Right atrium auricular region (tissue), 2 donors: ENCODE data around the gene RAD51B. TPM values are rescaled to one million over a fixed set of nuclear protein-coding genes. Genes with fewer than 3 reads are reported as not detected.

Experiments
- DNase-seq: peaks from one replicate; pipeline ENCODE4 v3.0.0-alpha.2; 2019; ENCODE audit warnings: low spot score
- H3K27ac ChIP-seq, 2 donors: fragments of 200-600 bp; sonication (generic); 1 replicate in 1 of 2; 2 replicates in 1 of 2; pipeline ENCODE4 v1.5.1; 2016 to 2019
- H3K27me3 ChIP-seq, 2 donors: fragments of 200-600 bp; sonication (generic); one replicate each; pipeline versions ENCODE4 v1.5.1 to v1.6.0; 2017 to 2019
- H3K36me3 ChIP-seq: fragments of 200-600 bp; sonication (generic); one replicate; pipeline ENCODE4 v1.5.1; 2016
- H3K4me1 ChIP-seq, 2 donors: fragments of 200-600 bp; sonication (generic); one replicate each; pipeline versions ENCODE4 v1.5.1 to v1.6.0; 2017 to 2019
- H3K4me3 ChIP-seq, 2 donors: fragments of 200-600 bp; sonication (generic); 1 replicate in 1 of 2; 2 replicates in 1 of 2; pipeline ENCODE4 v1.5.1; 2017 to 2019; ENCODE audit warnings: mild to moderate bottlenecking in 1 of 2, moderate library complexity in 1 of 2
- H3K9me3 ChIP-seq, 2 donors: fragments of 200-600 bp; sonication (generic); one replicate each; pipeline ENCODE4 v1.5.1; 2019
- total RNA-seq, 2 donors: library from RNA; depleted of rRNA; stranded (reverse); fragments of >200 nt; gene quantifications; one replicate each; pipeline ENCODE4 v1.1.0, GENCODE V29; 2016
- TF ChIP-seq, protein P1 (sequence below), 2 donors: fragments of 200-600 bp; sonication (generic); IDR thresholded peaks; one replicate each; pipeline ENCODE4 v1.5.1; 2019; ENCODE audit warnings: antibody characterized with exemption in 2 of 2

Gene RAD51B
- total RNA-seq, 2 donors from 2014 or later, result 1.2 to 1.5 TPM

DNA sequence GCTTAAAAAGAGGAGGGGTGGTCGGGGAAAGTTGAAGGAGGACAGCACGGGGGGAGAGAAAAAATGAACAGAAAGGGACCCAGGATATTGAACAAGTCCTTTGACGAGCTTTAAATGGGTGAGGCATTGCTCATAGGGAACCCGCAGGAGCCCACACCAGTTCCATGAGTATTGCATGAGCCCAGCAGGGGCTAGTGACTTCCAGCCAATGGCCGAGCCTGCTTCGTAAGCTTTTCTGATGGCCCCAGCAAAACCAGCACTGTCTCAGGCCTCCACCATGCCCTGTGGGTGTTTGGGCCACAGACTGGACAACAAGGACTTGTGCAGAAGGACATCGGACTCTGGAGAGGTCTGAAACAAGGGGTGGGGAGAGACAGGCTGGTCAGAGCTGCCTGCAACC is 863.7 kb downstream of the RAD51B start:
- H3K4me3 ChIP-seq, result no peak overlapping the region
- no peaks in the 10 kb centered on the region for H3K27me3 ChIP-seq
- TF ChIP-seq, protein P1, sequence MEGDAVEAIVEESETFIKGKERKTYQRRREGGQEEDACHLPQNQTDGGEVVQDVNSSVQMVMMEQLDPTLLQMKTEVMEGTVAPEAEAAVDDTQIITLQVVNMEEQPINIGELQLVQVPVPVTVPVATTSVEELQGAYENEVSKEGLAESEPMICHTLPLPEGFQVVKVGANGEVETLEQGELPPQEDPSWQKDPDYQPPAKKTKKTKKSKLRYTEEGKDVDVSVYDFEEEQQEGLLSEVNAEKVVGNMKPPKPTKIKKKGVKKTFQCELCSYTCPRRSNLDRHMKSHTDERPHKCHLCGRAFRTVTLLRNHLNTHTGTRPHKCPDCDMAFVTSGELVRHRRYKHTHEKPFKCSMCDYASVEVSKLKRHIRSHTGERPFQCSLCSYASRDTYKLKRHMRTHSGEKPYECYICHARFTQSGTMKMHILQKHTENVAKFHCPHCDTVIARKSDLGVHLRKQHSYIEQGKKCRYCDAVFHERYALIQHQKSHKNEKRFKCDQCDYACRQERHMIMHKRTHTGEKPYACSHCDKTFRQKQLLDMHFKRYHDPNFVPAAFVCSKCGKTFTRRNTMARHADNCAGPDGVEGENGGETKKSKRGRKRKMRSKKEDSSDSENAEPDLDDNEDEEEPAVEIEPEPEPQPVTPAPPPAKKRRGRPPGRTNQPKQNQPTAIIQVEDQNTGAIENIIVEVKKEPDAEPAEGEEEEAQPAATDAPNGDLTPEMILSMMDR (IDR thresholded peaks at IDR 0.05), result no peak
- no peaks in the 10 kb centered on the region for H3K36me3 ChIP-seq
- H3K4me1 ChIP-seq, result peaks cover 0 to 44% of the 10 kb centered on the region in 2 donors
- H3K9me3 ChIP-seq, result no peaks in the 10 kb centered on the region
- H3K27ac ChIP-seq, result peak overlapping the region; percentile 65 to 79
- no peak for DNase-seq

DNA sequence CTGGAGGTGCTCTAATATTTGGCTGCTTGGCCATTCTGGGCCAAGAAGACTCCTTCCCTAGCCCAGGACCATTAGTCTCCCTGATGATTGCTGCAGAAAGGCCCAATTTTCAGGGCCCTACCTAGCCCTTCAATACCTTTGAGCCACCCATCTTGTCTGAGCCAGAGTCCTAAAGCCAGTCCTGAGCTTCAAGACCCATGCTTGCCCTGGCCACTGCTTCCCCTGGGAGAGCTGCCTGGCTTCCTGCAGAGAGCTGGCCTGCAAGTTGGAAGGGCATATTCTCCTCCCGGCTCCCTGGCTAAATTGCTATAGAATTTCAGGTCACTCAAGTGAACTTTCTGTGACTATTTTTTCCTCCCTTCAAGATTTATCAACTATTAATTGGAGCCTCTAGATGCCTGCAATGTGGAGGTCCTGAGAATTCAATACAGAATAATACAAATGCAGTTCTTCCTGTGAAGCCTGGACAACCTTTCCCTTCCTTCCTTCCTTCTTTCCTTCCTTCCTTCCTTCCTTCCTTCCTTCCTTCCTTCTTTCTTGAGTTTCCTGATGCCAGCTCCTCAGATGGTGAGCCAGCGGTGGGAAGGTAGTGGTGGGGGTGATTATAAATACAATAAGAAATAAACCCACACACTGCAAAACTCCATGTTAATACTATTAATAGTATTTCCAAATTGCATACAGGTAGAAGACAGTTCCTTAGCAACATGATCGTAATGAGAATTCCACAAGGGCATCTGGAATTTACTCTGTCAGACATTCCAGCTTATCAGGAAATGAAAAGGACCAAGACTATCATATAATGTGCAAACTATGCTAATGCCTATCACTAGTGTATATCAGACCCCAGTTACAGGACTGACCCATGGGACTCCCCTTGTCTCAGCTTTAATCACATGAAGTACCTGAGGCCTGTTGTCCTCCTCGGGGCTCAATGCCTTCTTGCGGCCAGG is 865.2 kb downstream of the RAD51B start:
- Histone ChIP-seq H3K4me1 (peaks cover 0 to 55% of the 10 kb centered on the region in 2 donors), H3K36me3 (no peaks in the 10 kb centered on the region), H3K27ac (peak overlapping the region; percentile 65 to 79), H3K9me3 (no peaks in the 10 kb centered on the region), H3K4me3 (no peak overlapping the region), H3K27me3 (no peaks in the 10 kb centered on the region)
- TF ChIP-seq, protein P1 (IDR thresholded peaks at IDR 0.05), result no peak
- no peak for DNase-seq

DNA sequence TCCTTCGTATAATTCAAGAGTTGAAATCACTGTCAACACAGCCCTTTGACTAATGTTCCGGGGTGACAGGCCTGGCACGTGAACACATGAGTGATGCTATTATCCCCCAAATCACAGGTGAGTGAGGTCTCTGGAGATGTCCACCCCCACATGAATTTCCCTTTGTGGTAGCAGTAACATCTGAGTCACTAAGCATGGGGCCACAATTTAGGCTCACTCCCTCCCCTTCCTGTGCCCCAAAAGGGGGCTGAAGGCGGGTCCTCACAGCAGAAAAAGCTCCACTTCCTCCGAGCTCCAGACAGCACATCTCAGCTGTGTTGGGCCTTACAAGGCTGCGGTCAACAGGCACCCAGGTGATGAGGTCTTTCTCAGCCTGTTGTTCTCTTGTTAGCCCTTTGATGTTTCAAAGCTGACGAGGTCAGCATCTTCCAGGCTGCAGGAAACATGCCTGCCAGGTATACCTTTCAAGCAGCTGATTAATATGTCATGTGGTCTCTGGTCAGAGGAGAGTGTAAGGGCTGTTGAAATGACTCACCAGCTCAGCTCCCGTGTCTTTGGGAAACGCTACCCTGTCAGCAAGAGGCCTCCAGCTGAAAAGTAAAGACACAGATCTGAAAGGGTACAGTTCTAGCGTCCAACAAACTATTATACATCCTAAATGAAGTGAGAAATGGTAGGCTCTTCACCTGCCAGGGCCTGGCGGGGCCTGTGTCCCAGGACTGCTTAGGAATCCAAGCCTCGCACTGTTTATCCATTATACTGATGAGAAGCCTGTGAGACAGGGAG is 866.0 kb downstream of the RAD51B start:
- Histone ChIP-seq H3K27me3 (no peaks in the 10 kb centered on the region), H3K4me1 (peaks cover 0 to 52% of the 10 kb centered on the region in 2 donors), H3K27ac (no peak overlapping the region), H3K36me3 (no peaks in the 10 kb centered on the region), H3K9me3 (no peaks in the 10 kb centered on the region), H3K4me3 (no peak overlapping the region)
- DNase-seq, result no peak
- TF ChIP-seq, protein P1 (IDR thresholded peaks at IDR 0.05), result no peak

DNA sequence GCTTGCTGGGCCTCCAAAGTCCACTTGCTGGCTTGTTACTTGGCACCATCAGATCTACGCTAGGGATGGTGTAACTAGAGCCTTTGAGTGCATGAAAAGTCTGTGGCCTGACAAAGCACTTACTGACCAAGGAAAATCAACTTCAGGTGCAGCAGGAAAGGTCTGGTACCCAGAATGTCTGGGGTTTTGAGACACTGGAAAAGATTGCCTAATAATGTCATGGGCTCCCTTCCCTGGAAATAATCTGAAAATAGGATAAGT is 866.6 kb downstream of the RAD51B start:
- H3K27ac ChIP-seq, result no peak overlapping the region
- H3K4me1 ChIP-seq, result peaks cover 0 to 47% of the 10 kb centered on the region in 2 donors

DNA sequence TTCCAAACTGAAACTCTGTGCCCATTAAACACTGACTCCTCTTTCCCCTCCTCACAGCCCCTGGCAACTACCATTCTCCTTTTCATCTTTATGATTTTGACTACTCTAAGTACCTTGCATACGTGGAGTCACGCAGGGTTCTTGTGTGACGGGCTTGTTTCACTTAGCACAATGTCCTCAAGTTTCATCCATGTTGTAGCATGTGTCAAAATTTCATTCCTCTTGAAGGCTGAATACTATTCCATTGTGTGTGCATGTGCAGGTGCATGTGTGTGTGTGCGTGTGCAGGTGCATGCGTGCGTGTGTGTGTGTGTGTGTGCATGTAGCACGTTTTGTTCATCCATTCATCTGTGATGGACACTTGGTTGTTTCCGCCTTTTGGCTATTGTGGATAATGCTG is 867.1 kb downstream of the RAD51B start:
- Histone ChIP-seq H3K4me3 (no peak overlapping the region), H3K36me3 (no peaks in the 10 kb centered on the region), H3K4me1 (peaks cover 0 to 41% of the 10 kb centered on the region in 2 donors), H3K9me3 (no peaks in the 10 kb centered on the region), H3K27me3 (no peaks in the 10 kb centered on the region), H3K27ac (no peak overlapping the region)
- TF ChIP-seq, protein P1 (IDR thresholded peaks at IDR 0.05), result no peak
- no peak for DNase-seq

More for the DNA sequence above, 866.6 kb downstream of the RAD51B start:
- Histone ChIP-seq H3K36me3 (no peaks in the 10 kb centered on the region), H3K9me3 (no peaks in the 10 kb centered on the region), H3K4me3 (no peak overlapping the region), H3K27me3 (no peaks in the 10 kb centered on the region)
- TF ChIP-seq, protein P1 (IDR thresholded peaks at IDR 0.05), result no peak
- DNase-seq, result no peak
